ENCODE measurements around the gene KPNB1.

Gene KPNB1

DNA sequence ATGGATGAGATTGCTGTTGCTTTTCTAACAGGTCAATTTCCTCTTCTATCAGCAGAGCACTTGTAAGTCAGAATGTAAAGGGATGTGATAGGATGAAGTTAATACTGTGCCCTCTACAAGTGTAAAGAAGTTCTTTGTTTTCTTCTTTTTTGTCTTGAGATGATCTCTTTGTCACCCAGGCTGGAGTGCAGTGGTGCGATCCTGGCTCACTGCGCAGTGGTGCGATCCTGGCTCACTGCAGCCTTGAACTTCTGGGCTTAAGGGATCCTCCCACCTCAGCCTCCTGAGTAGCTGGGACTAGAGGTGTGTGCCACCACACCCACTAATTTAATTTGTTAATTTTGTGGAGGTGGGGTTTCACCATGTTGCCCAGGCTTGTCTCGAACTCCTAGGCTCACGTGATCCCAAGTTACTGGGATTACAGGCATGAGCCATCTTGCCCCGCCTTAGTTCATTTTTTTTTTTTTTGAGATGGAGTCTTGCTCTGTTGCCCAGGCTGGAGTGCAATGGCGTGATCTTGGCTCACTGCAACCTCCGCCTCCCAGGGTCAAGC lies 21.6 kb upstream of the KPNB1 start:
- Mint-ChIP-seq H3K4me1 (ENCODE audit: low read depth) (peaks cover 10% of the 10 kb centered on the region), H3K4me3 (no peak overlapping the region), H3K27ac (no peak overlapping the region), H3K27me3 (no peaks in the 10 kb centered on the region), H3K9me3 (no peaks in the 10 kb centered on the region), H3K36me3 (ENCODE audit: low read depth) (peaks cover 34% of the 10 kb centered on the region)
- intact Hi-C loops (cut with micrococcal nuclease): no loop called here

DNA sequence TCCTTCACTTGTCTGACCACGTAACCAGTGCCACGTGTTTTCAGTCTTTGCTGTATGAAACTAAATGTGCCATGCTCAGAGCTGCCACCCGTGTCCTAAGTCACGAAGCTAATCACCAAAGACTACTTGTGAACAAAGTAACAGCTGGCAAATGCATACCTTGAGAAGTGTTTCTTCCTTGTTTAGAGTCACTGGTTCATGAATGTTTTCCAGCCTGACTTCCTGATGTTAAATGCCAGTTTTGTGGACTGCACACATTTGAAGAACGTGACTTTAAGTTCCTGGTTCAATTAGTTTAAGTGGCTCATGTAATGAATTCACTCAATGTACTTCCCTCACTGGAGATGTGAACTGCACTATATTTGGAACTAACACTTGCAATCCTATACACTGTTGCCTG lies 19.9 kb upstream of the KPNB1 start:
- Mint-ChIP-seq H3K4me3 (no peak overlapping the region), H3K27ac (no peak overlapping the region), H3K4me1 (ENCODE audit: low read depth) (peaks cover 10% of the 10 kb centered on the region), H3K27me3 (no peaks in the 10 kb centered on the region), H3K36me3 (ENCODE audit: low read depth) (peaks cover 26% of the 10 kb centered on the region), H3K9me3 (no peaks in the 10 kb centered on the region)
- intact Hi-C loops (cut with micrococcal nuclease): no loop called here

DNA sequence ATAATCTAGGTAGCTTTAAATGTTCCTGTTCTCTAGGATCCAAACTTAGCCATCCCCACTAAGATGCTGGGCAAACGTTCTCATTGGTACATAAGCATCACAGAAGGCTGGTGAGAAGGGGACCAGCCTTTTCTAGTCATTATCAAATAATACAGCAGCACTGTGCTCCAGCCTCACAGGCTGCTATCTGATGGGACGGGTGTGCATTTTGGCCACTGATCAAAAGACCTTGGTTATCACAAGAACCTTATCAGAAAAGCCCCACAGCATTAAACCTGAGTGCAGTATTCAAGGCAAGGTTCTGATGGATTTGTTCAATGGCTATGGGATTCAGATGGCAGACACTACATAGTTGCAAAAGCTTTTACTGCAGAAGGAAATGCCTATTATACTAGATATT lies 19.1 kb upstream of the KPNB1 start:
- H3K27ac Mint-ChIP-seq: no peak overlapping the region
- H3K4me1 Mint-ChIP-seq (ENCODE audit: low read depth): peaks cover 10% of the 10 kb centered on the region
- H3K9me3 Mint-ChIP-seq: no peaks in the 10 kb centered on the region
- no peak overlapping the region for H3K4me3 Mint-ChIP-seq
- no peaks in the 10 kb centered on the region for H3K27me3 Mint-ChIP-seq
- peaks cover 28% of the 10 kb centered on the region for H3K36me3 Mint-ChIP-seq (ENCODE audit: low read depth)
- intact Hi-C loops (cut with micrococcal nuclease): no loop called here

GRCh38 chr17:47632991-47633390 lies 16.7 kb upstream of the KPNB1 start:
- intact Hi-C loops (cut with micrococcal nuclease): no loop called here
- H3K4me3 Mint-ChIP-seq: no peak overlapping the region
- H3K4me1 Mint-ChIP-seq (ENCODE audit: low read depth): peaks cover 10% of the 10 kb centered on the region
- no peak overlapping the region for H3K27ac Mint-ChIP-seq
- no peaks in the 10 kb centered on the region for H3K9me3 Mint-ChIP-seq
- H3K27me3 Mint-ChIP-seq: no peaks in the 10 kb centered on the region
- H3K36me3 Mint-ChIP-seq (ENCODE audit: low read depth): peaks cover 43% of the 10 kb centered on the region

- H3K27me3 Mint-ChIP-seq: no peaks in the 10 kb centered on the region
- intact Hi-C loops (cut with micrococcal nuclease): no loop called here
- H3K9me3 Mint-ChIP-seq: no peaks in the 10 kb centered on the region
- no peak overlapping the region for H3K4me3 Mint-ChIP-seq
- H3K27ac Mint-ChIP-seq: no peak overlapping the region
- H3K4me1 Mint-ChIP-seq (ENCODE audit: low read depth): peaks cover 15% of the 10 kb centered on the region
- H3K36me3 Mint-ChIP-seq (ENCODE audit: low read depth): peaks cover 43% of the 10 kb centered on the region
Observed at GRCh38 chr17:47633996-47634395, 15.7 kb upstream of the KPNB1 start.

- H3K4me1 Mint-ChIP-seq (ENCODE audit: low read depth): peaks cover 14% of the 10 kb centered on the region
- no peak overlapping the region for H3K4me3 Mint-ChIP-seq
- no peak overlapping the region for H3K27ac Mint-ChIP-seq
- H3K36me3 Mint-ChIP-seq (ENCODE audit: low read depth): peaks cover 43% of the 10 kb centered on the region
- no peaks in the 10 kb centered on the region for H3K27me3 Mint-ChIP-seq
- no peaks in the 10 kb centered on the region for H3K9me3 Mint-ChIP-seq
- intact Hi-C loops (cut with micrococcal nuclease): no loop called here
Observed at GRCh38 chr17:47634870-47635269, 14.8 kb upstream of the KPNB1 start.

DNA sequence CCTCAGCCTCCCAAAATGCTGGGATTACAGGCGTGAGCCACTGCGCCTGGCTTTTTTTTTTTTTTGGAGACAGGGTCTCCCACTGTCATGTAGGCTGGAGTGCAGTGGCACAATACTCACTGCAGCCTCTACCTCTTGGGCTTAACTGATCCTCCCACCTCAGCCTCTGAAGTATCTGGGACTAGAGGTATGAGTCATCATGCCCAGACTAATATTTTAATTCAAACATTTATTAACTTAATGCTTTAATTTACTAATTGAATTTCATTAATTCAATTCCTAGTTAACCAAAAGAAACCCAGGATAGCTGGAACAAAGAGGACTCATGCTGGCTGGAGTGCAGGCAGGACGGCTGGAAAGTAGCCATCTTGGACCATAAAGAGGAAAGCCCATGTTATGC lies 14.0 kb upstream of the KPNB1 start:
- H3K4me3 Mint-ChIP-seq: no peak overlapping the region

DNA sequence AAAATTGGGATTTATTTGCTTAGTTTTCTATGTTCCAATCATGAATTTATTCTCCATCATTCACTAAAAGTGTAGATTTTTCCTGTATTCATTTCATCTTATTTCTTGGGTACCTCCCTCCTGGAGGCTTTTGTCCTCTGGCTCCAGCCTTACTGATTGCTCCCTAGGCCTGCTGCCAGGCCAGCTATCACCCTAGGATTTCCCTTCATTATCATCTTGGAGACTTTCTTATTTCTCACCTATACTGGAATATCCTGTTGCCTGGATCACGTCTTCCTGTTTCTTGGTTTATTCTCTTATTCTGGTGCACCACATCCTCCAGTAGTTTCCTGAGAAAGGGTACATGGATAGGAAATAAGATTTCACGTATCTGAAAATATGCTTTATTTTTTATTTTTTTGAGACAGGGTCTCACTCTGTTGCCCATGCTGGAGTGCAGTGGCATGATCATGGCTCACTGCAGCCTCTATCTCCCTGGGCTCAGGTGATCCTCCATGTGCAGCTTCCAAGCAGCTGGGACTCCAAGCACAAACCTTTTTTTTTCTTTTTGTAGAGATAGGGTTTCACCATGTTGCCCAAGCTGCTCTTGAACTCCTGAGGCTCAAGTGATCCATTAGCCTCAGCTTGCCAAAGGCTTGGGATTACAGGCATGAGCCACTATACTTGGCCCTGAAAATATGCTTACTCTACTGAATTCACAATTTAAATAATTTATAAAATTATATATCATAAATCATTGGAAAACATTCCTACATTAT lies 13.3 kb upstream of the KPNB1 start:
- no peak overlapping the region for H3K27ac Mint-ChIP-seq
- H3K27me3 Mint-ChIP-seq: no peaks in the 10 kb centered on the region
- intact Hi-C loops (cut with micrococcal nuclease): no loop called here
- peaks cover 9% of the 10 kb centered on the region for H3K4me1 Mint-ChIP-seq (ENCODE audit: low read depth)
- H3K36me3 Mint-ChIP-seq (ENCODE audit: low read depth): peaks cover 36% of the 10 kb centered on the region
- H3K4me3 Mint-ChIP-seq: no peak overlapping the region
- no peaks in the 10 kb centered on the region for H3K9me3 Mint-ChIP-seq

More for the DNA sequence above, 14.0 kb upstream of the KPNB1 start:
- H3K27me3 Mint-ChIP-seq: no peaks in the 10 kb centered on the region
- H3K36me3 Mint-ChIP-seq (ENCODE audit: low read depth): peaks cover 43% of the 10 kb centered on the region
- intact Hi-C loops (cut with micrococcal nuclease): no loop called here
- H3K27ac Mint-ChIP-seq: no peak overlapping the region
- no peaks in the 10 kb centered on the region for H3K9me3 Mint-ChIP-seq
- H3K4me1 Mint-ChIP-seq (ENCODE audit: low read depth): peaks cover 9% of the 10 kb centered on the region

DNA sequence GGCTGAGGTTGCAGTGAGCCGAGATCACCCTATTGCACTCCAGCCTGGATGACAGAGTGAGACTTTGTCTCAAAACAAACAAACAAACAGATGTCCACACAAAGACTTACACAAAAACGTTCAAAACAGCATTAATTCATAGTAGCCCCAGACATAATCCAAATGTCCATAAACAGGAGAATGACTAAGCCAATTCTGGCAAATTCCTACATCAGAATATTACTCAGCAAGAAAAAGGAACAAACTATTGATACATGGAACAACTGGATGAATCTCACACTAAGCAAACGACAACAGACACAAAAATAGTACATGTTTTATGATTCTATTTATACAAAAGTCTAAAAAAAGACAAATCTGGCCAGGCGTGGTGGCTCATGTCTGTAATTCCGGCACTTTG lies 10.8 kb upstream of the KPNB1 start:
- no peaks in the 10 kb centered on the region for H3K9me3 Mint-ChIP-seq
- peak overlapping the region; percentile 34 for H3K27ac Mint-ChIP-seq
- peaks cover 9% of the 10 kb centered on the region for H3K4me1 Mint-ChIP-seq (ENCODE audit: low read depth)
- no peaks in the 10 kb centered on the region for H3K27me3 Mint-ChIP-seq
- intact Hi-C loops (cut with micrococcal nuclease): no loop called here
- peaks cover 24% of the 10 kb centered on the region for H3K36me3 Mint-ChIP-seq (ENCODE audit: low read depth)
- no peak overlapping the region for H3K4me3 Mint-ChIP-seq

GRCh38 chr17:47640076-47640475 lies 9.6 kb upstream of the KPNB1 start:
- no peak overlapping the region for H3K27ac Mint-ChIP-seq
- H3K4me3 Mint-ChIP-seq: no peak overlapping the region
- no peaks in the 10 kb centered on the region for H3K27me3 Mint-ChIP-seq
- peaks cover 21% of the 10 kb centered on the region for H3K36me3 Mint-ChIP-seq (ENCODE audit: low read depth)
- peaks cover 20% of the 10 kb centered on the region for H3K4me1 Mint-ChIP-seq (ENCODE audit: low read depth)
- H3K9me3 Mint-ChIP-seq: no peaks in the 10 kb centered on the region
- intact Hi-C loops (cut with micrococcal nuclease): no loop called here

DNA sequence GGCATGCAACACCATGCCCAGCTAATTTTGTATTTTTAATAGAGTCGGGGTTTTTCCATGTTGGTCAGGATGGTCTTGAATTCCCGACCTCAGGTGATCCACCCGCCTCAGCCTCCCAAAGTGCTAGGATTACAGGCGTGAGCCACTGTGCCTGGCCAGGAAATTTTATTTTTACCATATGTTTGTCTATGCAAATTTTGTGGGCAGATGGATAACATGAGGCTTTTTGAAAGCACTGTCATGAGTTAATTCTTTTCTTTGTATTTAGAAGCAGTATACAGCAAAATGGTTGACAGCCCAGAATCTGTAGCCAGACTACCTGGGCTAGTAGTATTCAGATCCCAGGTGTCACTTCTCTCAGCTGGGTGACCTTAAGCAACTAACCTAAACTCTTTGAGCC lies 8.5 kb upstream of the KPNB1 start:
- H3K4me3 Mint-ChIP-seq: no peak overlapping the region
- intact Hi-C loops (cut with micrococcal nuclease): no loop called here
- H3K4me1 Mint-ChIP-seq (ENCODE audit: low read depth): peaks cover 26% of the 10 kb centered on the region
- peaks cover 13% of the 10 kb centered on the region for H3K36me3 Mint-ChIP-seq (ENCODE audit: low read depth)
- H3K27ac Mint-ChIP-seq: no peak overlapping the region
- no peaks in the 10 kb centered on the region for H3K27me3 Mint-ChIP-seq
- H3K9me3 Mint-ChIP-seq: no peaks in the 10 kb centered on the region

DNA sequence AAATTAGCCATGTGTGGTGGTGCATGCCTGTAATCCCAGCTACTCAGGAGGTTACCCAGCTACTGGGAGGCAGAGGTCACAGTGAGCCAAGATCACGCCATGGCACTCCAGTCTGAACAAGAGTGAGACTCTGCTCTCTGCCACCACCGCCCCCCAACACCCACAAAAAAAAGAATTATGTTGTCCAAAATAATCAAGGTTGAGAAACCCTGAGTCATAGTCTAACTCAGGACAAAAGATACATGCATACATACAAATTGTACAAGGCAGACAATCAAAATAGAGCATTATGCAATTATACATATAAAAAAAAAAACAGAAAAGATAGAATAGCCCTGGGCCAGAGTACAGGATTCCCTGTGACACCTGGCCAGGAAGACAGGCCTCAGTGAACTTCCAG lies 6.6 kb upstream of the KPNB1 start:
- Mint-ChIP-seq H3K4me3 (no peak overlapping the region), H3K9me3 (no peaks in the 10 kb centered on the region), H3K4me1 (ENCODE audit: low read depth) (peaks cover 40% of the 10 kb centered on the region), H3K27ac (no peak overlapping the region), H3K36me3 (ENCODE audit: low read depth) (no peaks in the 10 kb centered on the region), H3K27me3 (no peaks in the 10 kb centered on the region)
- intact Hi-C loops (cut with micrococcal nuclease): no loop called here

- peaks cover 5% of the 10 kb centered on the region for H3K36me3 Mint-ChIP-seq (ENCODE audit: low read depth)
- no peak overlapping the region for H3K4me3 Mint-ChIP-seq
- peaks cover 44% of the 10 kb centered on the region for H3K4me1 Mint-ChIP-seq (ENCODE audit: low read depth)
- no peaks in the 10 kb centered on the region for H3K27me3 Mint-ChIP-seq
- H3K9me3 Mint-ChIP-seq: no peaks in the 10 kb centered on the region
- intact Hi-C loops (cut with micrococcal nuclease): no loop called here
- peak overlapping the region; percentile 2 for H3K27ac Mint-ChIP-seq
Observed at GRCh38 chr17:47644324-47644723, 5.4 kb upstream of the KPNB1 start.

GRCh38 chr17:47649972-47650524 lies 329 bp downstream of the KPNB1 start:
- Mint-ChIP-seq H3K27me3 (no peaks in the 10 kb centered on the region), H3K4me1 (ENCODE audit: low read depth) (peaks cover 51% of the 10 kb centered on the region), H3K4me3 (peak overlapping the region; percentile 92), H3K27ac (peak overlapping the region; percentile 94), H3K36me3 (ENCODE audit: low read depth) (peaks cover 59% of the 10 kb centered on the region), H3K9me3 (no peaks in the 10 kb centered on the region)
- intact Hi-C loops (cut with micrococcal nuclease): no loop called here

Measured in dendritic cell treated with granulocyte-macrophage colony-stimulating factor and Interleukin-4, amounts not matched to agents 40 ng/mL and 50 ng/mL, for 4 days (primary cell).